Activated CD8-positive, alpha-beta memory T cell treated with anti-CD3 and anti-CD28 coated beads, Interleukin-2, amount 50 U/mL, for 4 hours (primary cell): Measurements from ENCODE around the gene ZBTB24.

Experiments
- DNase-seq: peaks from one replicate; pipeline ENCODE4 v3.0.0-alpha.2; 2020

ZBTB24 gene

DNA sequence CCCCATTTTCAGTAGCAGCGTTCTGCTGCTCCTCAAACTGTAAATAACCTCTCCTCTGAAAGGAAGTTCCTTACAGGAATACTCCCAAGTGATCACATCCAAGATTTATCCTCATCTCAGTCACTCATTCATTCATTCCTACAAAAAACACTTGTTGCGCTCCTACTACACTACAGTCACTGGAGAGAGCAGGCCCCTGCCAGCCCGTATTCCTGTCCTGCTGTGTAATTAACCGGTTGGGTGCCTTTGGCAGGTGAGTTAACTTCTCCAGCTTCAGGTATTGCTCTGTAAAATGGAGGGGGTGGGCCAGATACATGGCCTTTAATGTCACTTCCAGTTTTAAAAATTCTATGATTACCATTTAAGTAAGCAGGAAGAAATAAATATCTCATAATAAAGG, 15.0 kb upstream of the ZBTB24 start:
- DNase-seq = no peak

DNA sequence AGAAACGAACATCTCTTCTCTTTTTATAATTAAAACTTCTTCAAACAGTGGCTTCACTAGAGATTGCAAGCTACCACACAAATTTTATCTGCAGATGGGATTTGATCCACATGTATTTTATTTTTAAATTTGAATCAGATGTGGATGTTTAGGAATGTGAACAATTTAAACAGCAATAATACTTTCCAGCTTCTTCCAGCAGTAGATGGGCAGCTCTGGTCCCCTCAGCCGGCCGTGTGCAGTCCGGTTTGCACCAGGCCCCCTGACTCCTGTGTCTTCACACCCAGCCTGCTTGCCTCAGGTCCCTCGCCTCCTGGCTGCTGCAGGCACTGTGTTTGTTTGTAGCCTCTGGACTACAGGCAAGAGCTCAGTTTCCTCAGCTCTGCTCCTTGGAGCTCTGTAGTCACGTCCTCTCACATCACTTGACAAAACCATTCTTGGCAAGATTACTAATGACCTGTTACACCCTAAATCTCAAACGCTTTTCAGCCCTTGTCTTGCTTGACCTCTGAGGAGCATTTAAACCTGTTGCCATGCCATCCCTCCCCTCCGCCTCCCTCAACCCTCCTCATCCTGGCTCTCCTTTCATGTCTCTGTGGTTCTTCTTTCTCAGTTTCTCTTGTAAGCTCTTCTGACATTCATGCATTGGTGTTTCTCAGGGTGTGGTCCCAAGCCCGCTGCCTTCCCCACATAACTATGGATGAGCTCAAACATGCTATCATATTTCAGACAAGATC, 13.2 kb upstream of the ZBTB24 start:
- DNase-seq = no peak

DNA sequence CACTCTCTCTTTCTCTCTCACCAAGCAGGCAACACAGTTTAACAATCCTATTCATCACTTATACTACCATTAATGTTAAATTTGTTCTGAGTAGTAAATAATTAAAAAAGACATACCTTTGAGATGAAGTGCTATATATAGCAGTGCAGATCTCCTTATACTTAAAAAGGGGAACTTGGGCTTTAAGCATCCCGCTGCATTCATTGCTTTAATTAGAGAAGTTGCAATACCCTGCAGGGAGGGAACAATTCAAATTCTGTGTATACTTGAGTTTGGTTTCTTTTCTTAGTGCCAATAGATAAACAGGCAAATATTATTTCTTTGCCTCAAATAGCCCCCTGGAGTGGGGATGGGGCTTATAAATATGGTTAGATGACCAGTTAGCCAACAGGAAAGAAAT, 10.8 kb upstream of the ZBTB24 start:
- no peak for DNase-seq

DNA sequence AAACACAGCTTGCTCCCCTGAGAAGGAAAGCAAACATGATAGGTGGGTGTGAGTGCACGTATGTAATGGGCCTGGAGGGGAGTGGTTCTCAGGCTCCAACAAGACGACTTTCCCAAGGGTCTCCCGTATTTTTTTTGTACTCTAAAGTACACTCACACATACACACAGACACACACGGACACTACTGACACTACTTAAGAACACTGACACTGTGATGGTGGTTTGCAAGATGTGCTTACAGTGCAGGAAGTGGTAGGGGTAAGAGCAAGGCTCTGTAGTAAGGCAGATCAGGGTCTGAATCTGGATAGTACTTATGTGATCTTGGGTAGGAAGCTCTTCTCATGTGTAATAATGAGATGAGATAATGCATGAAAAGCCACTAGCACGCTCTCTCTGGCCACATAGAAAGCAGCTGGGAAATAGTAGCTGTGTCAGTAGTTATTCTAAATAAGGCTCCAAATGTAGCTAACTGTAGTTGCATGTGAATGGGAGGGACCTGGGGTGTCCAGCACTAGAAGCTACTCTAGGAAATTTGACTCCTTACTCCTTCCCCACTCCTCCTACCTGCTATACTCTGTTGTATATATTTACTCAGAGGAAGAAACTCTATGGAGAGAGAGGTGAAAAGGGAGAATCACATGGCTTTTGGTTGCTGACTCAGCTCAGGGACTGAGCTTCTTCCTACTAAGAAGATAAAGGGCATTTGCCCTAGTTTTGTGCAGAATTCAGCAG, 8.4 kb upstream of the ZBTB24 start:
- no peak for DNase-seq

DNA sequence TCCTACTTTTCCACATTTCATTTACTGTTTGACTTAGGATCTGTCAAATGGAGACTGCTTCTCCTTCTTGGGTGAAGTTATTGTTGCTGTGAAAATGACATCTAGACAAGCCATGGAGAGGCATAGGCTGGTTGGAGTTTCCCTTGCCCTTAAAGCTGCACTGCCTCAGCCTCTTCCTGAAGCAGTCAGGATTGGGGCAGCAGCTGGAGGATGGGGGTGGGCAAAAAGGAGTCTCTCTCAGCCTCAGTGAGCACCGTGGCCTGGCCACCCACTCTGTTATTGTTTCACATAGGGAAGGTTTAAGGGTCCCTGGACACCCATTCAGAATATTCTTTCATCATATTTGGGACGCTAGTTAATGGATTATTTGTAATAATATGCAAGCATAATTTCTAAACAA, 7.7 kb upstream of the ZBTB24 start:
- no peak for DNase-seq

DNA sequence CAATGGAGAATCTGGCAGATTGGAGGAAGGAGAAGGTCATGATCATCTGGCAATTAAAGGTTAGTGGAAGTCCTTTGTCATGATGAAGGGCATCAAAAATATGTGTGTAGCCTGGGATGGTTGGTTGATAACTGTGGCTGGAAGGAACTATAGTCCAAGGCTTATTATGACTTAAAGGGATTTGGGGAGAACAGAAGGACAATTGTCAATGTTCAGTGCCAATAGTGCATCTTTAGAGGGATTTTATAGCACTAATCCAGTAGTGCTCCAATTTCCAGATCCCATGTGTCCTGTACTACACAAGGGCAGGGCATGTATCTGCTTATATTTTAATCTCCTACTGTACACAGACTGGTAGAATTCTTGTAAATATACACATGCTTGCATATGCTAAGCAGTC, 5.0 kb upstream of the ZBTB24 start:
- no peak for DNase-seq

DNA sequence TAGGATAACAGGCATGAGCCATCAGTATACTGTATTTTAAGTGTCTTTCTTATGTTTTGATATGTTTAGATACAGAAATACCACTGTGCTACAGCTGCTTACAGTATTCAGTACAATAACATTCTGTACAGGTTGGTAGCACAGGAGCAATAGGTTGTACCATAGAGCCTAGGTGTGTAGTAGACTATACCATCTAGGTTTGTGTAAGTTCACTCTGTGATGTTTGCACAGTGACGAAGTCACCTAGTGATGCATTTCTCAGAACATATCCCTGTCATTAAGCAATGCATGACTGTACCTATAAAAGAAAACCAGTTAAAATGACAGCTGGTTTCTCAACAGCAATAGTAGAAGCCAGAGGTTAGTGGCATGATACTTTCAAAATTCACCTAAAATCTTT, 3.0 kb upstream of the ZBTB24 start:
- no peak for DNase-seq

DNA sequence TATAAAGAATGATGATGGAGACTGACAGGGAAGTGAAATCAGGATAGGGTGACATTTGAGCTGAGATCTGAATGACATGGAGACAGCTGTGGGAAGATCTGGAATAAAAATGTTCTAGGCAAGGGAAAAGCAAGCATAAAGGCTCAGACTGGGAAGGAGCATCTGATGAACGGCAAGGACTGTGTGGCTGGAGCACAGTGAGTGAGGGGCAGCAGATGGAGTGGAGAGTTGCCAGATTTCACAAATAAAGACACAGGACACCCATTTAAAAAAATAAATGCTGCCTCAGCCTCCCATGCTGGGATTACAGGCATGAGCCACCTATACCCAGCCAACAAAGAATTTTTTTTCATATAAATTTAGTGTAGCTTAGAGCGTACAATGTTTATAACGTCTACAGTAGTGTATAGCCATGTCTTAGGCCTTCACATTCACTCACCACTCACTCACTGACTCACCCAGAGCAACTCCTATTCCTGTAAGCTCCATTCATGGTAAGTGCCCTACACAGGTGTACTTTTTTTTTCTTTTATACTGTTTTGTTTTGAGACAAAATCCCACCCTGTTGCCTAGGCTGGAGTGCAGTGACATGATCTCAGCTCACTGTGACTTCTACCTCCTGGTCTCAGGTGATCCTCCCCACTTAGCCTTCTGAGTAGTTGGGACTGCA, 2.4 kb upstream of the ZBTB24 start:
- DNase-seq = no peak

DNA sequence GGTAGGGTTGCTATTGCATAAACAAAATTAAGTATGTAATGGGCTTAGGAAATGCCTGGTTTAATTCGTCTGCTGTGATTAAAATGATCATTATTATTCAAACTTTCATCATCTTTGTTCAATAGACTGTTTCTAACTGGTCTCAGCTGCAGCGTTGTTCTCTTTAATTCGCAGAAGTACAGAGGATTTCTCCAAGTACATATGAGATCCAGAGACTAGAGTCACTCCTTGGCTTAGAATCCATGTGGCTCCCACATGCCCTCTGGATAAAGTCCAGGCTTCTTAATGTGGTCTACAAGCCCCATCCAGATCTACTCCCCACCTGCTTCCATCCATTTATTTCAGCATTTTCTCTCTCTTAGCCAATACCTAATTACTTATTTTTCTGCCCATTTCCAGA, 1.1 kb upstream of the ZBTB24 start:
- DNase-seq = no peak

DNA sequence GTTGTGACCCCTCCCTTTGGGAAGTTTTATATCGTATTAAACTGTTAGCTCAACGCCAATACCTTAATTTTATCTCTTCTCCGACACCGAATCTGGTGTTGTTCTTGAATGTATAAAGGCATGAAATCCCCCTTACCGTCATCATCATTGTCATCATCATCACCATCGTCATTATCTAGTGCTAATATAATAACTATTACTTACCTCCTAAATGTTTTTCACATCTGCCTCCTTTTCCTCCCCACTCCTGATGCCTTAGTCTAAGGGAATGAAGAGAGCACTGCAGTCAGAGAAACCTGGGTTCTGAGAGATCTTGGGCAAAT, 677 bp upstream of the ZBTB24 start:
- DNase-seq = no peak

DNA sequence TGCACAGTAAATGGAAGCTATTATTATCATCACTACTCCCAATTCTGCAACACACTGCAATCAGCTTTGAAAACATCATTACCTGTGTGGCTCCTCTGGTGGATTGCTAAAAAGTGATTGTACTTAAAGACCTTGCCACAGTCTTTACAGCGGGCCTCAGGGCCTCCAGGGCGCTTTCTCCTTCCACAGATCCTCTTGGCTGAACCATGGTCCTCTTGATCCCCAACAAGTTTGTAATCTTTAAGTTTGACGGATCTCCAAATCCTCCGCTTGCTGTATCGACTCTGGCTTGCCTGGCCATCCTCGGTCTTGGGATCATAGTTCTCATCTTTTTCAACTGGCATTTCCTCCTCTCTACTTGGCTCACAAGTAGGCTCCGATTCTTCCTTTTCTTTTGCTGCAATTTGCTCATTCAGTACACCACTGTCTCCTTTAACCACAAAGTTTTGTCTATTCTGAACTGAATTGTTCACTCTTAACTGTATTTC, 2.0 kb downstream of the ZBTB24 start:
- DNase-seq = no peak

DNA sequence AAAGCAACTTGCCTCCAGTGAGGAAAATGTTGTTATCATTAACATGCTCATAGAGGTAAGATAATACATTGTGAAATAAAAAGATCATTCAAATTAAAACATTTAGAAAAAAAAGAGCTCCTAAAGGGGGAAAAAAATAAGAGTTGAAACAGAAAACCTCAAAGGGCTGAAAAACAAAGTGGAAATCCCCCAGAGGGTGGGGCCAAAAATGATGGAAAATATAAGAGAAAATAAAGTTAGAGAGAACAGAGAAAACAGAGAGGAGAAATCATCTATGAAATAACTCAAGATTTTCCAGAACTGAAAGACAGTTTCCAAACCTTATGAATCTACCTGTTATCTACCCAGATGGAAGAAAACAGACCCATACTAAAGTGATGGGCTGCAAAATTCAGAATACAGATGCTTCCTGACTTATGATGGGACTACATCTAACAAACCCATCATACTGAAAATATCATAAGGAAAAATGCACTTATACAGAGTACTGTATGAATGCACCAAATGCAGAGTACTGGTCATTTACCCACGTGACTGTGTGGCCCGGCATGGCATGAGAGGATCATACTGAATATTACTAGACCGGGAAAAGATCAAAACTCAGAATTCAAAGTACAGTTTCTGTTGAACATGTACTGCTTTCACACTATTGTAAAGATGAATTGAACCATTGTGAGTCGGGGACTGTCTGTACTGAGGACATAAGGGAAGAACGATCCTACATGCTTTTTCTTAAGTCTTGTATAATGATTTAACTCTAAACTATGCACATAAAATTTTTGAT, 4.0 kb downstream of the ZBTB24 start:
- DNase-seq = no peak

DNA sequence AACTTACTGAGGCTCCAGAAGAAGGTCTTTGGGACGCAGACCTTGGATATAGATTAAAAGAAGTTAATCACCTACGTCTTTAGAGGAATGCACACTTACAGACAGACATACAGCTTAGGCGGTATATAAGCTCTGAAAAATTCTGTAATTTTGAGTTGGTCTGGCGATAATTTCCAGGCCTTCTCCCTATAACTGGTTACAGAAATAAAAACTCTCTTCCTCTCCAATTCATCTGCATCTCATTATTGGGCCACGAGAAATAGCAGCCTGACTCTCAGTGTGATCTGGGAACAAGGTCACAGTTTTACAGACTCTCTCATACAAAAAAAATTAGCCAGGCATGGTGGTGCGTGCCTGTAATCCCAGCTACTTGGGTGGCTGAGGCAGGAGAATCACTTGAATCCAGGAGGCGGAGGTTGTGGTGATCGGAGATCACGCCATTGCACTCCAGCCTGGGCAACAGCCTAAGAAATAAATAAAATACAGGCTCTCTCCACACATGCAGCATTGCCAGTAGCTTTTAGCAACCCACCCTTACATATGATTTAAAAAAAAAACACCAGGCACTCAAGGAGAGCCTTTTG, 4.7 kb downstream of the ZBTB24 start:
- DNase-seq = no peak

DNA sequence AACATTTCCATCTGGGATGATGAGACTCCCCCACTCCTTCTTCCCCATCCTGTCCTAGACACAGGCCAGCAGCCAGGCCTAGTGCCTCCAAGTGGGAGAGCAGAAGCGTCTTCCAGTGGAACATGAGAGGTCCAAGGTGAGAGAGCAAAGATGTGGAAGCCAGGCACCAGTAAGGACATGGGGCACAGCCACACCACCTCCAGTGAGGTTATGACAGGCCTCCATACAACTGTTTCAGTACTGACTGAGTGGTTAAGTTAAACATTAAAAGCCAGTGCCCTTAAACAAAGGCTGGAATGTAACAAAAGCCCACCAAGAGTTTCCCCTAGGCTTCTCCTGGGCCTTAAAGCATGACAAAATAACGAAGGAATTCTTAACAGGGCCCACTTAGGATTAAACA, 5.3 kb downstream of the ZBTB24 start:
- no peak for DNase-seq

DNA sequence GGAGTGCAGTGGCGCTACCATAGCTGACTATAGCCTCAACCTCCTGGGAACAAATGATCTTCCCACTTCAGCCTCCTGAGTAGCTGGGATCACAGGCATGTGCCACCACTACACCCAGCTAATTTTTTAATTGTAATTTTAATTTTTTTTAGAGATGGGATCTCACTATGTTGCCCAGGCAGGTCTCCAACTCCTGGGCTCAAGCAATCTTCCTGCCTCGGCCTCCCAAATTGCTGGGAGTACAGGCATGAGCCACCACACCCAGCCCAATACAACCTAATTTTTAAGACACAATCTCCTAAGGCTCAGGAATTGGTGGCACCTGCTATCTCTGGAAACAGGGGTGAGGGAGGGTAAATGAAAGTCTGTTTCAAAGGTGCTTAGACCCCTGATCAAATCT, 5.8 kb downstream of the ZBTB24 start:
- no peak for DNase-seq

DNA sequence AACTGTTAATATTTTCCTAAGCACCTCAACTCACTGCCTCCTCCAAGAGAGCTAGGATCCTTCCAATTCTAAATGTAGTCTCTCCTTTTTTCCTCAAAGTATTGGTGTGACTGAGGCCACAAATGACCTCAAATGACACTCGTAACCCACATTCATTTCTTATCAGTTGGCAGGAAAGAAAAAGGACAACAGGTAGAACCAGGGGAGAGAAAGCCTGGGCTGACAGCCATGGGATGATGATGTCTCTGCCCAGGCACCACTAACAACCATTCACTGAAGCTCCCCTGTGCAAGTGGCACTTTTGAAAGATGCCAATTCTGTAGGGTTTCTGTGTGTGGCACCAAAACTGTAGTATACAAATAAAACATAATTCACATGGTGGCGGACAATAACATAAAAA, 7.4 kb downstream of the ZBTB24 start:
- no peak for DNase-seq

DNA sequence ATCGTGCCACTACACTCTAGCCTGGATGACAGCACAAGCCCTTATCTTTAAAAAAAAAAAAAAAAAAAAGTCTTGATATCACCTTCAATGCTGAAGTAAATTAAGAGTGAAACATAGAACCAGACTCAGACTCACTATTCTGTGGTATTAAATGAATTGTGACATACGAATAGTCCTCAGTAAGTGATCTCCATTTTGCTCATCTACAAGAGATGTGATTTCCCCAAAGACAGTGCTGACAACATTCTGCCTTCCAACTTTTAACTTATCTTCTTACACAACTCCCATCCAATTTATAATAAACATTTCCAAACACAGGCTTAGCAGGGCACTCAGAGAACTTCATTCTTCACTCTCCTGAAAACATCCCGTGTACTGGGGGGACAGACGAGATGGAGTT, 8.0 kb downstream of the ZBTB24 start:
- no peak for DNase-seq

DNA sequence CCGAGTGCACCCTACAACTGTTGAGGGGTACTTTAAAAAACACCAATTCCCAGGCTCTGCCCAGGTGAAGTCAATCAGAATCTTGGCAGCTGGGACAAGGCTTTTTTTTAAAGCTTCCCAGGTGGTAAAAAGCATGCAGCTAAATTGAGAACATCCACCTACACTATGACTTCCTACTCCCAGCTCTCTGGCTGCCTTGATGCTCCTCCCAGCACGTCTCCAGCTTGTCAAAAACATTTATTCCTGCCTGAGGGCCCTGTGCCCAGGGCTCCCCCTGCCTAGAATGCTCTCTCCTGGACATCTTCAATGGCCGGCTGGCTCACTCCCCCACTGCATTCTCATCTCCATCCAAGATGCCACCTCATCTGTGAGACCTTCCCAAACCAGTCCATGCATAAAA, 9.9 kb downstream of the ZBTB24 start:
- no peak for DNase-seq

DNA sequence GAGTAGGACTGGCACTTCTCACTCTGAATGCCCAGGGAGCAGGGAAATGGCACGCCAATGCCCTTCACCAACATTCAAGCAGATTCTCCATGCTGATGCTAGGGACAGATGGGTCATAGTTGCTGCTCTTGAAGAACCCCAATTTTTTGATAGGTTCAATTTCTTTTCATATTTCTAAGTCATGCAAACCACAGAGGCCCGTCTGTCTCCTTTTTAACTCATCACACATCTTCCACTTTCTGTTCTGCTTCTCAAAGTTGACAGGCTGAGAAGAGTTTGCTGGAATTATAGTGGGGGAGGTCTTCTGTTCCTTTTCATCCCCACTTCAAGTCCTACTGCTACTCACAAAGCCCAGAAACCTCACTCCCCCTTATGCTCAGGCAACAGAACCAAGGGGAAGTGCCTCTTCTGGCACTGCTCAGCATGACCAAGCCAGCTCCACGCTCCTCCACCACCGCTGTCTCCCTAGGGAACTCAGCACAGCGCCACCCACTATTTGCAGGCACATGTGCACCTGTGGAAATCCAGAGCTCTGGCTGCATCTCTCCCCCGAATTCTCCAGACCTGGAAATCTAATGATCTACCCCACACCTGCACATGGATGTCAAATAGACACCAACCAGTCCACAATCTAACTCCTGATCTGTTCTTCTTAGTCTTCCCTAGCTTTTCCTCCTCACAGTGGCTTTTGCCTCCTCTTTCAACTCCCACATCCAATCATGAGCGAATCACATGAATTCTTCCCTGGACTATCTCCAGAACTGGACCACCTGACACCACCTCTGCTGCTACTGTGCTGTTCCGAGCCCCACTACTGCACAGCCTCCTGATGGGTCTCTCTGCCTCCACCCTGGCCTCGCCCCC, 10.7 kb downstream of the ZBTB24 start:
- DNase-seq = no peak

DNA sequence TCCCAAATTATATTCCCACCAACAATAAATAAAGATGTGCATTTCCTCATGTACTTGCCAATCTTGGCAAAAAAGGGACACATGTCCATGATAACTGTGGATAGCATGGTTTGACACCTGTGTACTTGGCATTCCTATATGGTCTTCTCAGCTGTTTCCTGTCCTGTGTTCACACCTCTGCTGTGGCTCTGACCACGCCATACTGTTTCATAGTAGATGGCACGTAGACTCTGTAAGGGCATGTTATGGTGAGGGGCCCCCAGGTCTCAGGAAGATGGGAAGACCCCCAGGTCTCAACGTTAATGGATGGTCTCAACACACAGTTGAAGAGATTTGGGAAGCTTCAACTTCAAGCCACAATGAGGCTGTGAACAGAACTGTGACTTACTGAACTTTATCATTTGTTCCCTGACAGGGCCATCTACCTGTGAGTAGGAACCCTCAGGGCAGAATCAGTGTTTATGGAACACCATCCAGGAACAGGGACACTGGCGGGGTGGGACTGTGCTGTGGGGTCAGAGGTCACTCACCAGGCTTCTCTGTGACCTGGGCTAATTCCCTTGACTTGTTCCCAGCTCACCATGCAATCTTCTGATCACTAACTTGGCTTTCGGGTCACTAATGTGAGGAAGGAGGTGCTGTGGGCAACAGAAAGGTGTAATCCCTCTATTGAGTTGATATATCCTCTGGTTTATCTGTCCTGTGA, 11.8 kb downstream of the ZBTB24 start:
- no peak for DNase-seq

DNA sequence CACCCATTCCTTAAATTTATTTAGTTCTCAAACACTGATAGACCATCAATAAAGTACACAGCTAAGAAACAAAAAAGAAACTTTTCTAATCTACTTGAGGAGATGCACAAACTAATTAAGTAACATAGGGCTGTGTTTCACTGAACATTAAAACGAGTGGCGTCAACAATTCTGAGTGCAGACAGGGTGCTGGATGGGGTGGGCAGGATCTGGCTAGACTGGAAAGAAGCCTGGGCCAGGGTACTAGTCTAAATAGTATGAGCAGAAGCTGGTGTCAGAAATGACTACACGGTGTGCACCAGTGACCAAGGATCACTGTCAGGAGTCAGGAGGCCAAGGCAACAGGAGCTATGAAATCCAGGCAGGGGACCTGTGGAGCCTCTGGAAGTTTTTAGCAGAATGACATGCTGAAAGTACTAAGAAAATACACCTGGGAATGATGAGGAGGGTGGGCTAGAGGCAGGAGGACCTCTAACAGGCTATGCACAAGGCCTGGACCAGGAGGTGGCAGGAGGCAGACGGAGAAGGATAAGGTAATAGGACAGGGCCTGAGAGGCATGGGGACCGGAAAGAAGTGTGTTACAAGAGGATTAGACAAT, 13.3 kb downstream of the ZBTB24 start:
- DNase-seq = no peak
